Activated CD8-positive, alpha-beta T cell treated with anti-CD3 and anti-CD28 coated beads for 36 hours (primary cell): ENCODE results near the gene SLC37A3. TPM values are rescaled to one million over a fixed set of nuclear protein-coding genes. Genes with fewer than 3 reads are reported as not detected.

Experiments
- ATAC-seq: fragments of 200-7000 bp; cut with Tn5 transposase; one replicate; pipeline ENCODE4 v1.10.0; 2021; ENCODE audit warnings: mild to moderate bottlenecking, moderate library complexity
- CTCF ChIA-PET: fragments of 350-600 bp; sonication (Branson Sonifier 250); formaldehyde crosslinking; loops from one replicate; lab custom pipeline; 2021; ENCODE audit warnings: antibody characterized with exemption; lab: Charles Lee
- POLR2A ChIA-PET: fragments of 350-600 bp; sonication (Branson Sonifier 250); formaldehyde crosslinking; loops from one replicate; lab custom pipeline; 2021; ENCODE audit warnings: antibody characterized with exemption; lab: Charles Lee
- DNase-seq: peaks from one replicate; pipeline ENCODE4 v3.0.0-alpha.2; 2020
- H3K27ac Mint-ChIP-seq: one replicate; pipeline ENCODE4 v1.8.0; 2021; ENCODE audit warnings: mild to moderate bottlenecking, mixed read lengths
- H3K27me3 Mint-ChIP-seq: one replicate; pipeline ENCODE4 v1.8.0; 2021; ENCODE audit warnings: mixed read lengths
- H3K36me3 Mint-ChIP-seq: one replicate; pipeline ENCODE4 v1.8.0; 2021; ENCODE audit warnings: low read depth, mixed read lengths
- H3K4me1 Mint-ChIP-seq: one replicate; pipeline ENCODE4 v1.8.0; 2021; ENCODE audit warnings: low read depth, mixed read lengths
- H3K4me3 Mint-ChIP-seq: one replicate; pipeline ENCODE4 v1.8.0; 2021; ENCODE audit warnings: mild to moderate bottlenecking, moderate library complexity, mixed read lengths
- H3K9me3 Mint-ChIP-seq: one replicate; pipeline ENCODE4 v1.8.0; 2021; ENCODE audit warnings: mixed read lengths
- CTCF ChIP-seq: fragments of 200-600 bp; IDR thresholded peaks from one replicate; pipeline ENCODE4 v1.8.0; 2022; ENCODE audit warnings: antibody characterized with exemption, mild to moderate bottlenecking
- intact Hi-C: fragments of 100-400 bp; cut with micrococcal nuclease; formaldehyde crosslinking; loops from one replicate; pipeline ENCODE4 v1.10.0; 2022
- total RNA-seq, 2 experiments: library from RNA; stranded (reverse); gene quantifications; one replicate each; pipeline ENCODE4 v1.2.3, GENCODE V29; 2021

Gene SLC37A3
- total RNA-seq, 2 experiments from 2014 or later, result 30.7 to 33.6 TPM

- Mint-ChIP-seq H3K9me3 (no peaks in the 10 kb centered on the region), H3K27ac (no peak overlapping the region), H3K4me1 (peaks cover 8% of the 10 kb centered on the region), H3K36me3 (peaks cover 6% of the 10 kb centered on the region), H3K4me3 (no peak overlapping the region), H3K27me3 (no peaks in the 10 kb centered on the region)
- ChIA-PET CTCF (interaction anchor here (0.8 to 0.9 kb wide), 3 partner anchors 11 to 18 kb away, joined by 3 read pairs; no protein-coding TSS in a partner anchor), POLR2A (interaction anchor here (0.9 to 1.7 kb wide), 4 partner anchors 10 to 17 kb away, joined by 3 to 8 read pairs (median 4); no protein-coding TSS in a partner anchor)
- ATAC-seq (no peak), DNase-seq (no peak)
- TF ChIP-seq CTCF, result no peak
- intact Hi-C loops, result no loop called here
These were observed 4.5 kb downstream of the SLC37A3 start for GRCh38 chr7:140393756-140394306.

GRCh38 chr7:140391634-140392033 lies 6.7 kb downstream of the SLC37A3 start:
- ATAC-seq, result no peak
- intact Hi-C loops, result no loop called here

GRCh38 chr7:140390466-140391190 lies 7.7 kb downstream of the SLC37A3 start:
- DNase-seq, result peak; percentile 45
- no peak for TF ChIP-seq CTCF
- ATAC-seq, result peak; percentile 32
- H3K27ac Mint-ChIP-seq, result no peak overlapping the region
- H3K4me1 Mint-ChIP-seq, result peaks cover 3% of the 10 kb centered on the region
- intact Hi-C loops, result no loop called here
- ChIA-PET CTCF (interaction anchor here (1.3 kb wide), 1 partner anchor 53 kb away, joined by 5 read pairs; no protein-coding TSS in a partner anchor), POLR2A (interaction anchor here (0.7 to 4.1 kb wide), 7 partner anchors 10 to 87 kb away, joined by 3 to 34 read pairs (median 5); partner anchors contain the start of gene RAB19)
- H3K27me3 Mint-ChIP-seq, result no peaks in the 10 kb centered on the region
- H3K9me3 Mint-ChIP-seq, result no peaks in the 10 kb centered on the region
- peaks cover 10% of the 10 kb centered on the region for H3K36me3 Mint-ChIP-seq
- H3K4me3 Mint-ChIP-seq, result no peak overlapping the region

More at GRCh38 chr7:140391634-140392033, 6.7 kb downstream of the SLC37A3 start:
- POLR2A ChIA-PET, result interaction anchor here (1.3 to 4.1 kb wide), 4 partner anchors 8 to 32 kb away, joined by 3 to 34 read pairs (median 10); no protein-coding TSS in a partner anchor
- Mint-ChIP-seq H3K27me3 (no peaks in the 10 kb centered on the region), H3K4me1 (peaks cover 8% of the 10 kb centered on the region), H3K4me3 (no peak overlapping the region), H3K36me3 (peaks cover 8% of the 10 kb centered on the region), H3K9me3 (no peaks in the 10 kb centered on the region), H3K27ac (no peak overlapping the region)
- no peak for DNase-seq
- CTCF ChIA-PET, result no interaction called here
- TF ChIP-seq CTCF, result no peak

GRCh38 chr7:140390034-140390433 lies 8.3 kb downstream of the SLC37A3 start:
- DNase-seq, result no peak
- ATAC-seq, result no peak
- Mint-ChIP-seq H3K27ac (no peak overlapping the region), H3K27me3 (no peaks in the 10 kb centered on the region), H3K4me3 (no peak overlapping the region), H3K9me3 (no peaks in the 10 kb centered on the region), H3K4me1 (peaks cover 8% of the 10 kb centered on the region), H3K36me3 (peaks cover 14% of the 10 kb centered on the region)
- CTCF ChIA-PET, result interaction anchor here (1.3 kb wide), 1 partner anchor 54 kb away, joined by 5 read pairs; no protein-coding TSS in a partner anchor
- intact Hi-C loops, result no loop called here
- POLR2A ChIA-PET, result interaction anchor here (0.7 to 4.1 kb wide), 7 partner anchors 10 to 88 kb away, joined by 3 to 34 read pairs (median 5); partner anchors contain the start of gene RAB19
- TF ChIP-seq CTCF, result no peak
